WERI-Rb-1 (cell line): Measurements from ENCODE around the gene PDE7B.

Source experiments
- DNase-seq: peaks from one replicate; pipeline ENCODE4 v3.0.0-alpha.2; 2020
- H3K27ac ChIP-seq: fragments of 250-450 bp; sonication (Bioruptor Pico); 2 replicates; pipeline ENCODE4 v1.5.1; 2020; ENCODE audit warnings: mild to moderate bottlenecking, moderate library complexity
- H3K27me3 ChIP-seq: fragments of 250-450 bp; sonication (Bioruptor Pico); 2 replicates; pipeline ENCODE4 v1.5.1; 2021; ENCODE audit warnings: mild to moderate bottlenecking, low read depth, moderate library complexity; ENCODE audit not compliant: insufficient read depth, severe bottlenecking
- H3K36me3 ChIP-seq: fragments of 250-450 bp; sonication (Bioruptor Pico); 2 replicates; pipeline ENCODE4 v1.5.1; 2020; ENCODE audit warnings: mild to moderate bottlenecking, moderate library complexity
- H3K4me3 ChIP-seq: 2 replicates; pipeline ENCODE4 v1.5.1; 2011; ENCODE audit warnings: low read depth, mild to moderate bottlenecking, control low read depth, low read length
- H3K9me3 ChIP-seq: fragments of 250-450 bp; sonication (Bioruptor Pico); 2 replicates; pipeline ENCODE4 v1.5.1; 2021; ENCODE audit warnings: mild to moderate bottlenecking, moderate library complexity; ENCODE audit not compliant: severe bottlenecking
- TF ChIP-seq, protein P1 (sequence below): IDR thresholded peaks from 2 replicates; pipeline ENCODE4 v1.5.1; 2011; ENCODE audit warnings: low read depth, mild to moderate bottlenecking, control low read depth, inconsistent platforms, low read length

The PDE7B gene

DNA sequence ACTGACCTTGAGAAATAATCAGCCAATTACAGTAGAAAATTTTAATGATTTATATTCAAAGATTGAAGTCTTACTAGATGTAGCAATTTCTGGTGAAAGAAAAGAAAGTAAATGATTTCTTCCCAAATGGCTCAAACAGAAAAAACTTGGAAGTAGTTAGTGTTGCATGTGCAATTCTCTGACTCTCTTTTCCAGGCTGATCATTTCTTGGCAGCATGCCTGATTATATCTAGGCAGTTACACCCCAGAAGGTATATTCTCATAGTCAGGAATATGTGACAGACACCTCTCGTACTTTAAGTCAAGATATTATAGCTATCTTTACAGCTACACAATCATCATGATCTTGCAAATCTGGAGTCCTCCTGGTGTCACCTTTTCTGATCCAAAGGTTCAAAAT lies 122.9 kb downstream of the PDE7B start:
- H3K9me3 ChIP-seq = no peaks in the 10 kb centered on the region
- TF ChIP-seq, protein P1, sequence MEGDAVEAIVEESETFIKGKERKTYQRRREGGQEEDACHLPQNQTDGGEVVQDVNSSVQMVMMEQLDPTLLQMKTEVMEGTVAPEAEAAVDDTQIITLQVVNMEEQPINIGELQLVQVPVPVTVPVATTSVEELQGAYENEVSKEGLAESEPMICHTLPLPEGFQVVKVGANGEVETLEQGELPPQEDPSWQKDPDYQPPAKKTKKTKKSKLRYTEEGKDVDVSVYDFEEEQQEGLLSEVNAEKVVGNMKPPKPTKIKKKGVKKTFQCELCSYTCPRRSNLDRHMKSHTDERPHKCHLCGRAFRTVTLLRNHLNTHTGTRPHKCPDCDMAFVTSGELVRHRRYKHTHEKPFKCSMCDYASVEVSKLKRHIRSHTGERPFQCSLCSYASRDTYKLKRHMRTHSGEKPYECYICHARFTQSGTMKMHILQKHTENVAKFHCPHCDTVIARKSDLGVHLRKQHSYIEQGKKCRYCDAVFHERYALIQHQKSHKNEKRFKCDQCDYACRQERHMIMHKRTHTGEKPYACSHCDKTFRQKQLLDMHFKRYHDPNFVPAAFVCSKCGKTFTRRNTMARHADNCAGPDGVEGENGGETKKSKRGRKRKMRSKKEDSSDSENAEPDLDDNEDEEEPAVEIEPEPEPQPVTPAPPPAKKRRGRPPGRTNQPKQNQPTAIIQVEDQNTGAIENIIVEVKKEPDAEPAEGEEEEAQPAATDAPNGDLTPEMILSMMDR = no peak
- no peaks in the 10 kb centered on the region for H3K36me3 ChIP-seq
- no peak overlapping the region for H3K27ac ChIP-seq
- DNase-seq = no peak
- no peaks in the 10 kb centered on the region for H3K27me3 ChIP-seq
- no peak overlapping the region for H3K4me3 ChIP-seq

DNA sequence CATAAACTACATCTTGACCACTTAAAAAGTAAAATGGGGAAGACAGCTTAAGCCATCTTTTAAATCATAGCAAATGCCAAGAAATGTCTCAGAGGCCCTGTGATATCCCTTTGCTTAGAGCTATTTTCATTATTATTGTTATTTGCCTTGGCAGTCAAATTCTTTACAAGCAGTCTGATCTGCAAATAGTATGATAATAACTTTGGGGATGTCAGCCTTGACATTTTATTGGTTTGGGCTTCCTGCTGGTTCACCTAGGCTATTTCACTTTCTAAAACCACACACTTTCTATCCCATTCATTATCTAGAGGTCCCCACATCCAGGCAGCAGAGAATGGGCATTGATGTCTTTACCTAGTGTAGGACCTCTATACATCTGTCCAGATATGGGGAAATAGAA lies 125.1 kb downstream of the PDE7B start:
- no peak overlapping the region for H3K27ac ChIP-seq
- H3K9me3 ChIP-seq = no peaks in the 10 kb centered on the region
- no peak overlapping the region for H3K4me3 ChIP-seq
- DNase-seq = no peak
- TF ChIP-seq, protein P1 = no peak
- H3K27me3 ChIP-seq = no peaks in the 10 kb centered on the region
- no peaks in the 10 kb centered on the region for H3K36me3 ChIP-seq

DNA sequence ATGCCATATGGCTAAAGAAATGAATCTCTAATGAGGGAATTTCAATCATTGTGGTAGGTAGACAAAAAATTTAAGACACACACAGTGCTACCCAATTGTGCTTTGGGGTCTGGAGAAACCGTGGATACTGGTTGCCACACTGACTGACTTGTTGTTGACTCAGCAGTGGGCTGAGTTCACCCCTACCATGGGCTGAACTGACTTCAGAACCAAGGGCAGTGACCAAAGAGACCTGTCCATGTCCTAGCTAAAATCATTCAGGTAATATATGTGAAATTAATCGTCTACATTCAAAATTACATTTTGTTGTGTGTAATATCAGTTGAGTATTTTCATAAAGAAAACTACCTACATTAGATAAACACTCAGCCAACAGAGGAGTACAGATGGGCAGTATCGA lies 131.6 kb downstream of the PDE7B start:
- DNase-seq = no peak
- H3K36me3 ChIP-seq = no peaks in the 10 kb centered on the region
- no peak overlapping the region for H3K27ac ChIP-seq
- TF ChIP-seq, protein P1 = no peak
- no peak overlapping the region for H3K4me3 ChIP-seq
- no peaks in the 10 kb centered on the region for H3K27me3 ChIP-seq
- H3K9me3 ChIP-seq = no peaks in the 10 kb centered on the region

DNA sequence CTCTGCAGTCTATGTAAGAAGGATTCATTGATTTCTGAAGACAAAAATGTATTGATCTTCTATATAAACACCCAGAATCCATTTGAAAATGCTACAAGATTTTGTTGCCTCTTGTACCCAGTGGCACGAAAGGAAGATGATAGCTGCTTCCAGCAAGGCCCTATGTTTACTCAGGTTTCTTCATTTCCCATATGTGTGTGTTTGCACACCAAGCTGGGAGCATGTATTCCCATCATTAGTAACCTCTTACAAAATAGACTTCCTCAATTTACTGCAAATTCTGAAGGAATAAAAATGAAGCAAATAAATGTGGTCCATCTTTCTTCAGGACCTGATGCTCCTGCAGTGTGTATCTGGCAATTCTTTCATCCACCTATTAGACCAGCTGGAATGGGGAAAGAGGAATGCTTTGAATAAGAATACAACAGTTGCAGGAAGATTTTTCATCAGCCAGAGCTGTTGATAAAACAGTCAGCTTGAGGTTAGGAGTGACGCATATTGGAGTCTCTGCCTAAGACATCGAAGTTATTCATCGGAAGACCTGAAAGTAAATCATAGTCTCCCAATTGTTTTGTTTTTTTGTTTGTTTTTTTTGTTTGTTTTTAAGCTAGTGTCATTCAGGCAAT lies 132.3 kb downstream of the PDE7B start:
- DNase-seq = no peak
- TF ChIP-seq, protein P1 = no peak
- Histone ChIP-seq H3K9me3 (no peaks in the 10 kb centered on the region), H3K27me3 (no peaks in the 10 kb centered on the region), H3K27ac (no peak overlapping the region), H3K36me3 (no peaks in the 10 kb centered on the region), H3K4me3 (no peak overlapping the region)

DNA sequence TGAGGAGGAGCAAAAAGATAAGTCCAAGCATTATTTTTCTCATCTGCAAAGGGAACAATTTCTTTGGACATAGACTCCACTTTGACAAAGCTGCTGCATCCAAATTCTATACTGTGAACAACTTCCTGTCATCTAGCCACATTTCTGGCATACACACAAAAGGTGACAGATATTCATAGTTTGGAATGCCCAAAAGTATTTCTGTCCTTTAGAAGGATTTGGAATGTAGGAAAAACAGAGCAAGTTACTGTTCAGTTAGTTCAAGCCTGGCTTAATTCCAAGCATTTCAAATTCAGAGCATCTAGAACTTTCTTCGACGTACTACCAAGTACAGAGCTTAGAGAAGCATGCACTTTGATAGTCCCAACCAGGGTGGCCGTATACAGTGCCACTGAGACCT lies 134.0 kb downstream of the PDE7B start:
- no peaks in the 10 kb centered on the region for H3K9me3 ChIP-seq
- no peak overlapping the region for H3K27ac ChIP-seq
- TF ChIP-seq, protein P1 = no peak
- no peak for DNase-seq
- H3K27me3 ChIP-seq = no peaks in the 10 kb centered on the region
- no peak overlapping the region for H3K4me3 ChIP-seq
- H3K36me3 ChIP-seq = no peaks in the 10 kb centered on the region

DNA sequence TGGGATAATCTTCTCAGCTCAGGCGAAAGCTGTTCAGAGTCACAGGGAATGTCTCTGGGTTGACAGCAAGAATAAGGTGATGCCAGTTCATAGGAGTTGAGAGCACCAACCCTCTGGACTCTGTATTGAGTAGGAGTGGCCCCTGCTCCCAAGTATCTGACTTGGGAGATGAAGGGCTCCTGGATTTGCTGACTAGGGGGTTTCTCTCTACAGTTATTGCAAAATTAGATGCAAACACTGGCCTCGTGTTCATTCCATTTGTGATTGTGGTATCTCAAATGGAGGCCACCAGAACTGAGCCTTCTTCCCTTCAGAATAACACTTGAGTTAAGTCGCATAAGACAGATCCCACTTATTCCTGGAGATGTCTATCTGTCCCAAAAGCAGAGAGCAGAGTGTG lies 135.7 kb downstream of the PDE7B start:
- Histone ChIP-seq H3K4me3 (no peak overlapping the region), H3K9me3 (no peaks in the 10 kb centered on the region)

More for the DNA sequence above, 135.7 kb downstream of the PDE7B start:
- Histone ChIP-seq H3K27ac (no peak overlapping the region), H3K27me3 (no peaks in the 10 kb centered on the region), H3K36me3 (no peaks in the 10 kb centered on the region)
- no peak for DNase-seq
- TF ChIP-seq, protein P1 = no peak
